Stimulated activated CD4-positive, alpha-beta T cell treated with anti-CD3 and anti-CD28 coated beads, Interleukin-4, amount 100 ng/mL, for 1 hour (primary cell): ENCODE results near the gene FAM234A.
A peak's percentile ranks its signal among the peaks of the same experiment; 100 is the strongest.
"Not testable (repeated sequence)": the region's sequence is repeated elsewhere in the genome, so short reads cannot be mapped to it uniquely, and the experiment has no call there.

Experiments used
- DNase-seq: peaks from one replicate; pipeline ENCODE4 v3.0.0-alpha.2; 2020

The FAM234A gene

GRCh38 chr16:266258-267164 is 31.9 kb downstream of the FAM234A start:
- DNase-seq = no peak

- DNase-seq = not testable (repeated sequence)
These were observed 32.9 kb downstream of the FAM234A start for GRCh38 chr16:267562-267961.

GRCh38 chr16:268141-269053 is 33.8 kb downstream of the FAM234A start:
- DNase-seq = no peak

- no peak for DNase-seq
These were observed 34.6 kb downstream of the FAM234A start for GRCh38 chr16:269061-269796.

- no peak for DNase-seq
These were observed 36.0 kb downstream of the FAM234A start for GRCh38 chr16:270381-271255.

GRCh38 chr16:272633-273546 is 38.3 kb downstream of the FAM234A start:
- DNase-seq = no peak

- no peak for DNase-seq
These were observed 39.2 kb downstream of the FAM234A start for GRCh38 chr16:273547-274421.

- peak; percentile 20 for DNase-seq
These were observed 40.5 kb downstream of the FAM234A start for GRCh38 chr16:275041-275641.

GRCh38 chr16:275786-276232 is 41.2 kb downstream of the FAM234A start, which contains the start of gene RGS11:
TSS of gene RGS11 (minus strand) at chr16:275944. CDS start at chr16:275911, 33 bp downstream.
- no peak for DNase-seq

- no peak for DNase-seq
These were observed 41.9 kb downstream of the FAM234A start for GRCh38 chr16:276426-277077.

- DNase-seq = no peak
These were observed 44.3 kb downstream of the FAM234A start for GRCh38 chr16:278863-279366.

GRCh38 chr16:279531-279930 is 44.9 kb downstream of the FAM234A start:
- no peak for DNase-seq

GRCh38 chr16:280005-280460 is 45.4 kb downstream of the FAM234A start:
- DNase-seq = no peak

GRCh38 chr16:280552-280951 is 45.9 kb downstream of the FAM234A start, which contains the start of gene ARHGDIG:
TSS of gene ARHGDIG (plus strand) at chr16:280591. CDS start at chr16:280681, 90 bp downstream.
- no peak for DNase-seq

GRCh38 chr16:280991-281659 is 46.5 kb downstream of the FAM234A start:
- no peak for DNase-seq

- DNase-seq = no peak
These were observed 47.1 kb downstream of the FAM234A start for GRCh38 chr16:281660-282255.

- no peak for DNase-seq
These were observed 47.9 kb downstream of the FAM234A start for GRCh38 chr16:282491-282890.
